Measurements from ENCODE around the gene DDIT4.
"Not testable (repeated sequence)": the region's sequence is repeated elsewhere in the genome, so short reads cannot be mapped to it uniquely, and the experiment has no call there.

DDIT4 gene

DNA sequence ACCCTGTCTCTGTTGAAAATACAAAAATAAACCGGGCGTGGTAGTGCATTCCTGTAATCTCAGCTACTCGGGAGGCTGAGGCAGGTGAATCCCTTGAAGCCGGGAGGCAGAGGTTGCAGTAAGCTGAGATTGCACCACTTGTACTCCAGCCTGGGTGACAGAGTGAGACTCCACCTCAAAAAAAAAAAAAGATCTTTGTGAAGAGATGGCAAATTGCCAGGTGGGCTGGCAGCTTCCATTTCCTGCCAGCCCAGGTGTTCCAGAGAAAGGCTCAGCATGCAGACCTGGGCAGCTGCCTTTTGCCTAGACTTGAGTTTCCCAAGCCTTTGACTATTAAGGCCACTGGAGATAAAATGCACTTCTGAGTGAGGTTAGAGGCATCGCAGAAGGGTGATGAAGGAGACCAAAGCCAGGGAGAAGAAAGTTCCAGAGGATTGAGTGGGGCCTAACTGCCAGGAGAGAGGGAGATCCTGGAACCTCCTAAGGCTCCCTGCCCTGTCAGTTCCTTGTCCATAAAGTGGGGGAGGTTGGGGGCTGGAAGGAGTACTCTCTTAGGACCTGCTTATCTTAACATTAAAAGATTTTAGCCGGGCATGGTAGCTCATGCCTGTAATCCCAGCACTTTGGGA lies 10.0 kb upstream of the DDIT4 start:
- no peak overlapping the region for H3K4me3 ChIP-seq (replicated peaks; ENCODE audit: low read depth, low read length)
- TF ChIP-seq CTCF (IDR thresholded peaks at IDR 0.05; ENCODE audit: low read length, missing control alignments), result no peak
- DNase-seq (ENCODE audit: low read depth), result peak; percentile 38

DNA sequence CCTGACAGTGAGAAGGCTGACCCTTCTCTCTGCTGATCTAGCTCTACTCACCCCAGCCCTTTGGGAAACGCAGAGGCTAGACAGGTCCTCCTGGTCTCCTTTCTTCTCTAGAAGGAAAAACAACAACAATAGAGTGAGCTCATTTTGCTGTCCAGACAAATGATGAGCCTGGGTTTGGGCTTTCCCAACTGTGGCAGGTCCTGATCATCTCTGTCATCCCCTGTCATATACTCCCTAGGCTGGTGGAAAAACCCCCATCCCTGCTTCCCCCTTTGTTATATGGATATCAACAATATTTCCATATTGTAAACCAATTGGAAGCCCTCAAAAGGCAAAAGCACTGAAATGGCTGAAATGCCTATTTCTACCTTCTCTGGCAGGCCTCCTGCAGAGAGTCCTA lies 9.2 kb upstream of the DDIT4 start:
- DNase-seq (ENCODE audit: low read depth), result no peak
- no peak for TF ChIP-seq CTCF (IDR thresholded peaks at IDR 0.05; ENCODE audit: low read length, missing control alignments)
- H3K4me3 ChIP-seq (replicated peaks; ENCODE audit: low read depth, low read length), result no peak overlapping the region

DNA sequence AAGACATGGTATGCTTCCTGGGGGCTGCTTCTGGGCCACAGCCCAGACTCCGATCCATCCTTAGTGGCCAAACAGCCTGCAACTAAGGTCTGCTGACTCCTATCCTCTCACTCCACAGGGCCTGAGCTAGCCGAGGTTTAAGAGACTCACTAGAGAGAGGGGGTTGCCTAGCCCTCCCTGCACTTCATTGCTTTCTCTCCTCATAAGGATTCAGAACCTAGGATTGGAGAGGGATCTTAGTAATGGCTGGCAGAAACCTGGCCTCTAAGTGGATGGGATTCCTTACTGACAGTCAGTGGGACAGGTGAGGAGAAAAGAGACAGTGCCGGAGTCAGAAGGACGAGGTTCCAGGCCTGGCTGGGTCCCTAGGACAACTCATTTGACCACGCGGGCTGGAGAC lies 8.2 kb upstream of the DDIT4 start:
- DNase-seq (ENCODE audit: low read depth), result no peak
- no peak overlapping the region for H3K4me3 ChIP-seq (replicated peaks; ENCODE audit: low read depth, low read length)
- TF ChIP-seq CTCF (IDR thresholded peaks at IDR 0.05; ENCODE audit: low read length, missing control alignments), result no peak

- no peak for DNase-seq (ENCODE audit: low read depth)
- no peak overlapping the region for H3K4me3 ChIP-seq (replicated peaks; ENCODE audit: low read depth, low read length)
- no peak for TF ChIP-seq CTCF (IDR thresholded peaks at IDR 0.05; ENCODE audit: low read length, missing control alignments)
Observed at GRCh38 chr10:72265990-72266865, 7.5 kb upstream of the DDIT4 start.

- TF ChIP-seq CTCF (IDR thresholded peaks at IDR 0.05; ENCODE audit: low read length, missing control alignments), result no peak
- no peak for DNase-seq (ENCODE audit: low read depth)
- no peak overlapping the region for H3K4me3 ChIP-seq (replicated peaks; ENCODE audit: low read depth, low read length)
Observed at GRCh38 chr10:72267381-72267780, 6.3 kb upstream of the DDIT4 start.

DNA sequence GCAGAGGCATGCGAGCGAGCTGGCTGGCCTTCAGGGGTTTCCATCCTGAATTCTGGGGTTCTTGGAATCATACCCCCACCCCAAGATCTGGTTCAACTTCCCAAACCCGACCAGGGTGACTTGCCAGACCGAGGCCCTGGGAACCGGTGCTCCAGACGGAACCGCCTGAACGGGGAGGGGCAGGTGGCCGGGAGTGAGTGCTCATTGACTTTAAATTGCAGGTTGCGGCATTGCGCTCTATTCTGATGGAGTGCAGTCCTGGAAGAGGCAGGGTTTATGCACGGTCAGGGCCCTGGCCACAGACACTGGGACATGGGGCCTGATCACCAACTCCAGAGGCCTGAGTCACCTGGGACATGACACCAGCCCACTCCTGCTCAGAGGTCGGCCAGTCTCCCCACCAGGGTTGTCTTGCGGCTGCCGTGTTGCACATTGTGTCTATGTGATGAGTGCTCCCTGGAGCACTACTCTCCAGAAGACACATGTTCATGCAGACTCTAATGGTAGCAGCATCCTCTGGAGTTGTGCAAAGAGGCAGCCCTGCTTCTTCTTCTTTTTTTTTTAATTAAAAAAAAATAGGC lies 5.8 kb upstream of the DDIT4 start:
- DNase-seq (ENCODE audit: low read depth), result no peak
- no peak overlapping the region for H3K4me3 ChIP-seq (replicated peaks; ENCODE audit: low read depth, low read length)
- TF ChIP-seq CTCF (IDR thresholded peaks at IDR 0.05; ENCODE audit: low read length, missing control alignments), result no peak

- not testable (repeated sequence) for DNase-seq (ENCODE audit: low read depth); H3K4me3 ChIP-seq (replicated peaks; ENCODE audit: low read depth, low read length)
Observed at GRCh38 chr10:72268475-72269200, 5.1 kb upstream of the DDIT4 start.
